Neural cell (in vitro differentiated cells): ENCODE data around the gene TMCO4.

Source experiments
- CTCF ChIP-seq: fragments of 450-650 bp; IDR thresholded peaks from 2 replicates; pipeline ENCODE4 v1.5.1; 2014; ENCODE audit warnings: antibody characterized with exemption, mild to moderate bottlenecking, moderate library complexity; ENCODE audit not compliant: poor library complexity, severe bottlenecking
- EZH2 ChIP-seq: fragments of 200-600, 300-800 bp; shearing (Covaris generic), sonication (generic); IDR thresholded peaks from 2 replicates; pipeline ENCODE4 v1.6.1; 2014; ENCODE audit warnings: antibody characterized with exemption, low read length, borderline replicate concordance, mild to moderate bottlenecking; ENCODE audit not compliant: insufficient read depth, poor library complexity, severe bottlenecking
- MXI1 ChIP-seq: fragments of 450-650 bp; conservative IDR thresholded peaks from 2 replicates; pipeline ENCODE4 v1.6.1; 2014; ENCODE audit warnings: antibody characterized with exemption, mild to moderate bottlenecking; ENCODE audit not compliant: poor library complexity, severe bottlenecking
- POLR2AphosphoS5 ChIP-seq: IDR thresholded peaks from 2 replicates; pipeline ENCODE4 v1.6.1; 2012
- RAD21 ChIP-seq: fragments of 450-650 bp; conservative IDR thresholded peaks from 2 replicates; pipeline ENCODE4 v1.6.1; 2014; ENCODE audit warnings: antibody characterized with exemption, mild to moderate bottlenecking, moderate library complexity
- REST ChIP-seq: IDR thresholded peaks from 2 replicates; pipeline ENCODE4 v1.6.1; 2012; ENCODE audit warnings: borderline replicate concordance
- SMC3 ChIP-seq: fragments of 450-650 bp; conservative IDR thresholded peaks from 2 replicates; pipeline ENCODE4 v1.6.1; 2014; ENCODE audit warnings: antibody characterized with exemption, mild to moderate bottlenecking, moderate library complexity; ENCODE audit not compliant: poor library complexity
- TAF1 ChIP-seq: IDR thresholded peaks from 2 replicates; pipeline ENCODE4 v1.6.1; 2012; ENCODE audit warnings: low read depth

- TF ChIP-seq TAF1 (no peak), MXI1 (no peak), CTCF (no peak), RAD21 (no peak), POLR2AphosphoS5 (no peak), REST (no peak), EZH2 (no peak), SMC3 (no peak)
Observed at GRCh38 chr1:19800076-19800804, 524 bp upstream of the TMCO4 start.
